ENCODE data around the gene LYPD4.
A peak's percentile ranks its signal among the peaks of the same experiment; 100 is the strongest.

The LYPD4 gene, protein sequence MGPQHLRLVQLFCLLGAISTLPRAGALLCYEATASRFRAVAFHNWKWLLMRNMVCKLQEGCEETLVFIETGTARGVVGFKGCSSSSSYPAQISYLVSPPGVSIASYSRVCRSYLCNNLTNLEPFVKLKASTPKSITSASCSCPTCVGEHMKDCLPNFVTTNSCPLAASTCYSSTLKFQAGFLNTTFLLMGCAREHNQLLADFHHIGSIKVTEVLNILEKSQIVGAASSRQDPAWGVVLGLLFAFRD

DNA sequence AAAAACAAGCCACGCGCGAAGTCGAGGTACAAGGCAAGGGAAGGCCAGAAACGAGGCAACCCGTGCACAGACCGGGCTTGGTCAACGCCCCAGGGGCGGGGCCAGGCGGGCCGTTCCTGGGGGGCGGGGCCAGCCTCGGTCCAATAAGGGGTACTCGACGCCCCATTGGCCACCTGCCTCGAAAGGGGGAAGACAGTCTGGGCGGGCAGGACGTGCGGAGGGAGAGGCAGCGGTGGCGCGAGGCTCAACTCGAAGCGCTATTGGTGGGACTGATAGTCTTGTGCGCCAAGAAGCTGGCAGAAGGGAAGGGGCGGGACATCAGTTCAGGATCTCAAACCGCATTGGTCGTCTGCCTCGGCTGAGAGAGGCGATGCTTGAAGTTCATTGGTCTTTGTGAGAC is at the start of gene LYPD4:
TSS of gene LYPD4 (minus strand) at position 83 of the 400 bp plus-strand sequence. CDS start 5,398 bp downstream, outside the sequence.
- no peak for TF ChIP-seq ZNF274 (IDR thresholded peaks at IDR 0.05; ENCODE audit: low read depth, low read length)
- no peak within 1 kb of the TSS for H3K4me3 ChIP-seq (ENCODE audit: low read length)

DNA sequence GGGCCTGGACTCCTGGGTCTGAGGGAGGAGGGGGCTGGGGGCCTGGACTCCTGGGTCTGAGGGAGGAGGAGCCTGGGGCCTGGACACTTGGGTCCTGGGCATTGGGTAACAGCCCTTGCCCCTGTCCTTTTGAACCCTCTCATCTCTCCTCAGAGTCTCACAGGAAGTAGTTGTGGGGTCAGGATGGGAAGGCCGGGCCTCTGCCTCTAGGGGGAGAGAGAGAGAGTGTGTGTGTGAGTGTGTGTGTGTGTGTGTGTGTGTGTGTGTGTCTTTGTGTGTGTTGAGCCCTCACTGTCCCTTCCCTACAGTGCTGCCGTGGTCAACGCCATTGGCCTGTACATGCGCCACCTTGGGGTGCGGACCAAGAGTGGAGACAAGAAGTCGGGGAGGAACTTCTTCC is 49.4 kb upstream of the LYPD4 start:
- no peak for TF ChIP-seq ZNF274 (IDR thresholded peaks at IDR 0.05; ENCODE audit: low read depth, low read length)

DNA sequence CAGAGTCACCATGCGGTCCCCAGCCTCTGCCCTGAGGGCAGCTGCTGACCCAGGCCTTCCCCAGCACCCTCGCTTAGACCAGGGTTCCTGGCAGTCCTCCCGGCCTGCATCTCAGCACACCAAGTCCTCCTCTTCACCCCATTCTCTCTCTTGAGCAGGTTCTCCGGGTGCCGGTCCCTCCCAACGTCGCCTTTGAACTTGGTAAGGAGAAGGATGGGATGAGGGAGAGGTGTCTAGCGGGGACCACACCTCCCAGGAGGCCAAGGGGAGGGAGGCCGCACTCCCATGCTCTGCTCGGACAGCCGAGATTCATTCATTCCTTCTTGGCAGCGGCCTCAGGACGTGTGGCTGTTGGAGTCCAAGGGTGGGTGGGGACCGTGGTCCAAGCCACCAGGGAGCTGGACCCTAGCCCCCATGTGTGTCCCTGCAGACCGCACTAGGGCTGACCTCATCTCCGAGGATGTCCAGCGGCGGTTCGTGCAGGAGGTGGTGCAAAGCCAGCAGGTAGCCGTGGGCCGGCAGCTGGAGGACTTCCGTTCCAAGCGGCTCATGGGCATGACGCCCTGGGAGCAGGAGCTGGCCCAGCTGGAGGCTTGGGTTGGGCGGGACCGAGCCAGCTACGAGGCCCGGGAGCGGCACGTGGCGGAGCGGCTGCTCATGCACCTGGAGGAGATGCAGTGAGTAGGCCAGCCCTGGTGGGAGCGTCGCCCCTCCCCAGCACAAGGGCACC is 47.9 kb upstream of the LYPD4 start:
- H3K4me3 ChIP-seq (ENCODE audit: low read length): no peak overlapping the region
- no peak for TF ChIP-seq ZNF274 (IDR thresholded peaks at IDR 0.05; ENCODE audit: low read depth, low read length)

More for the DNA sequence above, 49.4 kb upstream of the LYPD4 start:
- no peak overlapping the region for H3K4me3 ChIP-seq (ENCODE audit: low read length)

DNA sequence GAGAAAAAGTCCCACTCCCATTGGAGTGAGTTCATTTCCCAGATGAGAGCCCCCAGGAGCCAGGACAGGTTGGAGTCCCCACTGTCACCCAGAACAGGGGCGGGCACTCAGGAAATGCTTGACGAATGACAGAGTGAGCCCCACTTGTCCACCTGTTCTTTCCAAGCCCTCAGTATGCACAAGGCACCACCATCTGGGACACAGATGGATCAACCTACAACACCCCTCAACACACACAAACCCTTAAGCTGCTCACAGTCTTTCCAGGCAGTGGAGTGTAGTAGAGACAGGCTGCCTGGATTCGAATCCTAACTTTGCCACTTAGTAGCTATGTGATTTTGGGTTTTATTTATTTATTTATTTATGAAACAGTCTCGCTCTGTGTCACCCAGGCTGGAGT is 46.5 kb upstream of the LYPD4 start:
- no peak for TF ChIP-seq ZNF274 (IDR thresholded peaks at IDR 0.05; ENCODE audit: low read depth, low read length)
- H3K4me3 ChIP-seq (ENCODE audit: low read length): no peak overlapping the region

DNA sequence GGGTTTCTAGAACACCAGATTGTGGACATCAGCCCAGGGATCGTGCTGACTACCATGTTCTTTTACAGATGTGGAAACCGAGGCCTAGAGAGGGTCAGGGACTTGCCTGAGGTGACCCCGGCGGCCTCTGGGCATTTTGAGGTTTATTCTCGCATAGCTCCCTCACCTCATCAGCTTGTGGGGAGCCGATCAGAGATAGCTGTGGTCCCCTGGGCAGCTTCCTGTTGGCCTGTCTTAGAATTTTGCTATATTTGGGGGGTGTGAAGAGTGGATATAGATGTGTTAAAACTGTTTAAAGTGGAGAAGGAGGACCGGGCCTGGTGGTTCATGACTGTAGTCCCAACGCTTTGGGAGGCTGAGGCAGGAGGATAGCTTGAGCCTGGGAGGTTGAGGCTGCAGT is 45.4 kb upstream of the LYPD4 start:
- no peak for TF ChIP-seq ZNF274 (IDR thresholded peaks at IDR 0.05; ENCODE audit: low read depth, low read length)
- no peak overlapping the region for H3K4me3 ChIP-seq (ENCODE audit: low read length)

DNA sequence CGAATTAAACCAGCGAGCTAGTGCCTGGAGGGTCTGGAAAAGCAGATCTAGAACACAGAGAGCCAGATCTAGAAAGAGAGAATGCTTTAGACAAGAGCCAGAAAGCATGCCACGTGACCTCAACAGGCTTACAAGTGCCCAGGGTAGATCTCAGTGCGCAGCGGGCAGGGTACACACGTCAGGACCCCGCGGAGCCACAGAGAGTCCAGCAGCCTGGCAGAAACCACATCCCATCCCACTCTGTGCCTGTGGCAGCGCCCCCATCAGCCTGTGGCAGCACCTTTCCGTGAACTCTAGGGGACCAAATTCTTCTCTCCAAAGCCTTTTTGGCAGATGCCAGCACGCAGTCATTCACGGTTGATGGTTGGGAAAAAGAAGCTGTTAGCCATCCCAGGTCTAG is 44.4 kb upstream of the LYPD4 start:
- TF ChIP-seq ZNF274 (IDR thresholded peaks at IDR 0.05; ENCODE audit: low read depth, low read length): no peak
- no peak overlapping the region for H3K4me3 ChIP-seq (ENCODE audit: low read length)

DNA sequence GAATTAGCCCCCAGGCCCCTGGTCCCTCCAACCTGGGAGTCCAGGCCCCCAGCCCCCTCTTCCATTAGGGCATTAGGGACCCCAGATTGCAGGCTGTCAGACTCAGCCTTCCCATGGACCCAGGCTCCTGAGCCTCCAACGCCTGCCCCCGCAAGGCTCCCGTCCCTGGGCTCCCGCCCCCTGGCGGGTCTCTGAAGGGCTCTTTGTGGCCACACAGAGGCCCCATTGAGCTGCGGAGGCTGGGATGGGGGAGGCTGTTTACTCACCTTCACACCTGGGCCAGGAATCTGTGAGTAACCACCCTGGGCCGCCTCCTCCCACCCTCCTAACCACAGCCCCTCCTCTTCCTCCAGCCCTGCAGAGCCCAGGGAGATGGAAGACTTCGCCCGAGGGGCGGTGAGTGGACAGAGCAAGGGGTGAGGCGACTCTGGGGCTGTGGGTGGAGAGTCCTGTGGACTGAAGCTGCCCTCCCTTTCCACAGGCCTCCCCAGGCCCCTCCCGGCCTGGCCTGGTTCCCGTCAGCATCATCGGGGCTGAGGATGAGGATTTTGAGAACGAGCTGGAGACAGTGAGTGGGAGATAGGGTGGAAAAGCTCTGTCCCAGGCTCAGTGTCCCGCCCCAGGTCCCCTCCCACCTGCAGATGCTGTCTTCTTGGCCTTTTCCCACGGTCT is 43.4 kb upstream of the LYPD4 start:
- peak overlapping the region; percentile 60; the same call in 1 of the 2 replicates for H3K4me3 ChIP-seq (ENCODE audit: low read length)
- TF ChIP-seq ZNF274 (IDR thresholded peaks at IDR 0.05; ENCODE audit: low read depth, low read length): no peak

DNA sequence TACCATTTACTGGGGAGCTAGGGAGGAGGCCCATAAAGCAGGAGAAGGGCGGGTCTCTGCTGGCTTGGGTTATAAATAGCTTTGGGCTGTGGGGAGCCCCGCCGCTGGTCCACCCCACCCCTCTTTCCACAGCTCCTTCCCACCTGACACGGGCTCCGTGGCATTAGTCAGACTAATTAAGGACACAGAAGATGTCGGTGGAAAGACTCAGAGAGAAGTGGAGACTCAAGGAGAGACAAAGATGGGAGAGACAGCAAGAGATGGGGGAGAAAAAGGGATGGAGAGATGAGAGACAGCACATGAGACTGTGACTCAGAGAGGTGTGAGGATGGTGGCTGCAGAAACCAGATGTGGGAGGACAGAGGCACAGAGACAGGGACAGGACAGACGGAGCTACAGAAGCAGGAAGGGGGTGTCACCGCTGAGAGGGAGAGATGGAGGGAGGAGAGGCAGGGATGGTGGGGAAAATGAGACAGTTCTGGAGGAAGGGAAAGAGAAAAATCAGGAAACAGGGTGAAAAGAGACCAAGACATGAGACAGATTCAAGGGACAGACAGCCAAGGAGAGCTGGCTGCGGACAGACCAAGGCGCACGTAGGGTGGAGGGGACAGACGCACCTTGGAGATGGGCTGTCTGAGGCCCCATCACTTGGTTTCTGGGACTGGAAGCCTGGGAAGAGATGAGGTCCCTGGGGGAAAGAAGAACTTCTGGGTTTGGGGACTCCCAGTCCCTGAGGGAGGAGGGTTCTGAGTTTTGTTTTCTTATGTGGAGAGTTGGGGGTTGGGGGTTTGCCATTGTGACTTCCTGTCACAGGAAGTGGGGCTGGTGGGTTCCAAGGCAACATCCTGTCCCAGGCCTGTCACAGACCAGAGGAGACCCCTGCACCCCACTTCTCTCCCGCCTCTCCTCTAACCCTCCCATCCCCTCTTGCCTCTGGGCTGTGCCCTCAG is 42.6 kb upstream of the LYPD4 start:
- no peak for TF ChIP-seq ZNF274 (IDR thresholded peaks at IDR 0.05; ENCODE audit: low read depth, low read length)

DNA sequence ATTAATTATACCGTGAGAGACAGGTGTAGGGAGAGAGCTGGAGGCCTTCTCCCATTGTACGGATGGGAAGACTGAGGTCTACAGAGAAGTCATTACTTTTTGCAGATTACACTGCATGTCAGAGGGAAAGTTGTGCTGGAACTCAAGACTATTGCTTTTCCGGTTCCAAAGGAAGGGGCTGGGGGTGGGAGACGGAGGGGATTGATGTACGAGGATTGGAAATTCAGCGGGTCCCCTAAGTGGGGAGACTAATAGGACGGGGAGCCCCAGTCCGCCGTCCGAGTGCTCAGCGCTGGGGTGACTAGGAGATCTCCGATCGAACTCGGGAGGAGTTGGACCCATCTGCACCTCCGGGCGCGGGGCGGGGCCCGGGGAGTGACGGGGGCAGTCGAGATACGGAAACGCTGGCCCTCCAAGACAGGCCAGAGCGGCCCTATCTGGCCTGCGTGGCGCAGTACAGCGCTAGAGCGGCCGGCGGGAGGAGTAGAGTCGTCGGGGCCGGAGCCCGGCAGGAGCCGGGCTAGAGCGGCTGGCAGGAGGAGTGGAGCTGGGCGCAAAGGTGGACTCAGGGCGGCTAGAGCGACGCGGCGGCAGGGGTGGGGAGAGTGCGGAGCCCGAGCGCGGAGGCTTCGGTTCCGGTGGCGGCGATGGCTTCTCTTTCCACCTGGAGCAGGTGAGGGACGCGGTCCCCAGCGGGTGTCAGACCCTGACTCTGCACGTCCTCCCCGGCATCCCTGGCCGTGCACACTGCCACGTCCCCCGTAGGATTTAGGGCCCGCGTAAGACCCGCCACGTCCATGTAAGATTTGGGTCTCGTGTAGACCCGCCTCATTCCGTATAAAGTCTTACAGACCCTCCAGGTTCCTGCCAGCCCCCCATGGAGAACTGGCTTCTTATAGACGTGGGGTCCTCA is 39.6 kb upstream of the LYPD4 start:
- peak overlapping the region; percentile 95 for H3K4me3 ChIP-seq (ENCODE audit: low read length)
- no peak for TF ChIP-seq ZNF274 (IDR thresholded peaks at IDR 0.05; ENCODE audit: low read depth, low read length)

More for the DNA sequence above, 42.6 kb upstream of the LYPD4 start:
- H3K4me3 ChIP-seq (ENCODE audit: low read length): peak overlapping the region; percentile 60; the same call in 1 of the 2 replicates

DNA sequence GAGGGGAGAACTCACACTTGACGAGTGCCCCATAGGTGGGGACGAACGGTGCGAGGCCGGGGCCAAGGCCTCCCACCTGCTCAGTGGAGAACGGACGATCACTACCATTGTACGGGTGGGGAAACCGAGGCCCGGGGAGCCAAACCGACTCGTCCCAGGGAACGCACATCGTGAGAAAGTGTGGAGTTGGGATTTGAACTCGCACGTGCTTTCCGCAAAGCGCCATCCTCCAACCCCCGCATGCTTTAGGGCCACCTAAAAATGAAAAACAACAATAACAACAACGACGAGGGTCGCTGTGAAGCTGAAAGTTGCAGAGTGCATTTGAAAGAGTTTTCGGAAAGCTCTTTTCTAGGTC is 39.0 kb upstream of the LYPD4 start:
- TF ChIP-seq ZNF274 (IDR thresholded peaks at IDR 0.05; ENCODE audit: low read depth, low read length): no peak
- H3K4me3 ChIP-seq (ENCODE audit: low read length): peak overlapping the region; percentile 91

DNA sequence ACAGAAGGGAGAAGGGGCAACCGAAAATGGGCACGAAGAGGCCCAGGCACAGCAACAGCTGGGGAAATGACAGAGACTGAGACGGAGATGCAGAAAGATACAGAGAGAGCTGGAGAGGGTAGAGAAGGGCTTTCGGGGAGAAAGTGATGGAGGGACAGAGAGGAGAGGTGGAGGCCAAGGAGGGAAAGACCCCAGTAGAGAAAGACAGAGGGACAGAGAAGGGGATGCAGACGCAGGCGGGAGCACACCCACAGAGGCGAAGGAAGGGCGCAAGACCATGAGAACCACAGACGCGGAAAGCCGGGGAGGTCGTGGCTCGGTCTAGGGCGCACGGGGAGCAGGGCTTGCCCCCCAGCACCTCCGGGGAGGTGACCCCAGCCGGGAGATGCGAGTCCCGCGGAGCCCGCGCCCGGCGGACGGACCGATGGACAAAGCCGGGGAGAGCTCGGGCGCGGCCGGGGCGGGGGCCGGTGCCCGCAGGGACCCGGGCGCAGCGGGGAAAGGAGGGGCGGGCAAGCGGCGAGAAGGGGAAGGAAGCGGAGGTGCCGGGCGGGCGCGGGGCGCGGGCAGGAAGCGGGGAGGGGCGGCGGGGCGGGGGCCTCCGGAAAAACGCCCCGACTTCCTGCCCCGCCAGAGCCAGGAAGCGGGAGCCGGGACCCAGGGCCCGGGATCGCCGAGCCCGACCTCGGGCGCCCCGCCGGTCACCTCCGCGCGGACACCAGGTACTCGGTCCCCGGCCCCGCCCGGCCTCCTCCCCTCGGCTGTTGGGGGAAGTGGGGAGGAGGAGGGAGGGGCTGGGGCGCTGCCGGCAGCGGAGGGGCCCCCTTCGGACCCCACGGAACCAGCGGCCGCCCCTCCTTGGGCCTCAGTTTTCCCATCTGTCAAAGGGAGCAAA is 38.3 kb upstream of the LYPD4 start, which contains the start of gene ARHGEF1:
TSS of gene ARHGEF1 (plus strand) at position 617 of the 895 bp plus-strand sequence. CDS start 4,899 bp downstream, outside the sequence.
- TF ChIP-seq ZNF274 (IDR thresholded peaks at IDR 0.05; ENCODE audit: low read depth, low read length): no peak

DNA sequence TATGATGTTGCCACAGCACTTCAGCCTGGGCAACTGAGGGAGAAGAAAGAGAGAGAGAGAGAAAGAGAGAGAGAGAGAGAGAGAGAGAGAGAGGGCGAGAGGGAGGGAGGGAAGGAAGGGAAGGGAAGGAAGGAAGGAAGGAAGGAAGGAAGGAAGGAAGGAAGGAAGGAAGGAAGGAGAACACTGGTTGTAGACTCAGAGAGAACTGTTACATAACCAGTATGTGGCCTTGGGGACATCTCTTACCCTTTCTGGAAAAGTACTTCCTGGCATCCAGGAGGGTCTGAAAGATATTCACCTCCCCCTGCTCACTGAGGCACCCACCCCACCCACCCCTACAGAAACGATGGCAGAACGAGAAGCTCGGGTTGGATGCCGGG is 35.8 kb upstream of the LYPD4 start:
- TF ChIP-seq ZNF274 (IDR thresholded peaks at IDR 0.05; ENCODE audit: low read depth, low read length): no peak
- no peak overlapping the region for H3K4me3 ChIP-seq (ENCODE audit: low read length)

More for the DNA sequence above, 38.3 kb upstream of the LYPD4 start, which contains the start of gene ARHGEF1:
- peak within 1 kb of the TSS; percentile 91 for H3K4me3 ChIP-seq (ENCODE audit: low read length)

Data from GM08714 (cell line).